Activated CD8-positive, alpha-beta memory T cell treated with anti-CD3 and anti-CD28 coated beads, Interleukin-2, amount 50 U/mL, for 1 hour (primary cell): Measurements from ENCODE around the gene MYH9.

ENCODE experiments used
- DNase-seq: peaks from one replicate; pipeline ENCODE4 v3.0.0-alpha.2; 2020; ENCODE audit errors: extremely low read depth

The MYH9 gene

DNA sequence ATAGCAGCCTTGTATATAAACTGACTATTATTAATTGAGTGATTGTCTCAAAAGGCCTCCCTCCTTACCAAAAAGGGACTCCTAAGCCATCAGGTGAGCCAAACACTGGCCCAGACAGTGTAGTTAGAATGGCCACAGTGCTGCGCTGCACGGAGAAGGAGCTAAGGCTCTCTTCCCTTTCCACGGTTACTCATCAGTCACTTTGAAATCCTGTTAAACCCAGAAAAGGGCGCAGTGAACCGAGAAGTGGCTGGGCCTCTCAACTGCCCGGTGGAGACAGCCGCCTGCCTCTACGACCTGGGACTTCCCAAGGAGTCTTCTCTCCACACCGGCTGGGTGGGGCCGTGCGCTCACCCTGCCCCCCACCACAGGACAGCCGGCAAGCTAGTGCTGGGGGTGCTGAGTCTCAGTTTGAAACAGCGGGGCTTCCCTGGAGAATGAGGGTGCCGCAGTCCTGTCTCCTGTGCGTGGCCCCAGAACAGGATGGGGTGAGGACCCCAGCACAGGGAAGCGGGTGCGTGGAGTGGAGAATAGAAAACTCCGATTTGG is 1.3 kb downstream of the MYH9 start:
- no peak for DNase-seq

- DNase-seq = peak; percentile 68
These were observed 2.0 kb downstream of the MYH9 start for GRCh38 chr22:36385491-36386350.

GRCh38 chr22:36384766-36385481 is 2.8 kb downstream of the MYH9 start:
- DNase-seq = no peak

- no peak for DNase-seq
These were observed 4.6 kb downstream of the MYH9 start for GRCh38 chr22:36383110-36383581.

DNA sequence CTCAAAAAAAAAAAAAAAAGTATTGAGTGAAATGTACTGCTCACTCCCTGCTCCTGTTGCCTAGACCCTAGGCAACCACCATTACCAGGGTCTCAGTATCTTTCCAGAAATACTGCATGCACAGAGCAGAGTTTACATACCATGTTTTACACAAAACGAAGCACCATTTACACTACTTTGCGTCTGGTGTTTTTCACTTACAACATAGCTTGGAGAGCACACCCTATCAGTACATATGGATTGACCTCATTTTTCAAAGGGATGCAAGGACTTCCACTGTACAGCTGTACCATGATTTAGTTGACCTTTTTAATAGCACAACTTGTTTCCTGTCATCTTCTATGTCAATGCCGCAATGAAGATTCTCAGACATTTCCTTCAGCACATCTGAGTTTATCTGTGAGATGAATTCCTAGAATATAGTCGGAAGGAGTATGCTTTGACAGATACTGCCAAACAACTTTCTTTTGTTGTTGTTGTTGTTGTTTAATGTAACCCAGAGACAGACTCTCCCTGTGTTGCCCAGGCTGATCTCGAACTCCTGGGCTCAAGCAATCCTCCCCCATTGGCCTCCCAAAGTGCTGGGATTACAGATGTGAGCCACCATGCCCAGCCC is 6.1 kb downstream of the MYH9 start:
- DNase-seq = no peak

DNA sequence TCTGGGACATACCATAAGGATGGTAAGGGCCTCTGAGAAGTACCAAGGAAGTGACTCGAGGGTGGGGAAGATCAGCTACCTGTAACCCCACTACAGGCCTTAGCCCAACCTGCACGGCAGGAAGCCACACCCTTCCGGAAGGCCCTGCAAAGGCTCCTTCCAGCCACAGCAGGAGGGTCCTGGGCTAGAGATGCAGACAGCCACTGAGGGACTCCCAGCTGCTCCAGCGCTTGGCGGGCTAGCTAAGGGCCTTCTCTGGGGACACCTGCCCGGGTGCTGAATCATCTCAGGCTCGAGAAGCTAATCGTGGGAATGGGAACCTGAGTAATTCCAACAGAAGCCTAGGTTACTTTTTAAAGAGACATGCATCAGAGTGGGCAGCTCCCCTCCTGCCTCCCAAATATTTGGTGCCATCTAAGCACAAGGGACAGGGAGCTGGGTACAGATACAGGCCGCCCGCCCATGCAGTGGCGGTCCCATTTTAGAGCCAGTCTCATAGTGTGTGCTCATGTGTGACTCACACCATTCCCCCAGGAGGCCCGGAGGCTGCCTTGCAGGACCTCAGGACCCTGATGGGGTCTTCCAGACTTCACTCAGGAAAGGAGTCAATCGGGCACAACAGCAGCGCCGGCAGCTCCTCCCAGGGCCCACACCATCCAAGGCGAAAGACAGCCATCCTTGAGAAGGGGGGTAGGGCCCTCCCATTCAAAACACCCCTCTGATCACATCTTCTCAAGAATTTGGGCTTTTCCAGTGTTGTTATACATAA is 8.0 kb downstream of the MYH9 start:
- no peak for DNase-seq

GRCh38 chr22:36378869-36379217 is 8.9 kb downstream of the MYH9 start:
- no peak for DNase-seq

DNA sequence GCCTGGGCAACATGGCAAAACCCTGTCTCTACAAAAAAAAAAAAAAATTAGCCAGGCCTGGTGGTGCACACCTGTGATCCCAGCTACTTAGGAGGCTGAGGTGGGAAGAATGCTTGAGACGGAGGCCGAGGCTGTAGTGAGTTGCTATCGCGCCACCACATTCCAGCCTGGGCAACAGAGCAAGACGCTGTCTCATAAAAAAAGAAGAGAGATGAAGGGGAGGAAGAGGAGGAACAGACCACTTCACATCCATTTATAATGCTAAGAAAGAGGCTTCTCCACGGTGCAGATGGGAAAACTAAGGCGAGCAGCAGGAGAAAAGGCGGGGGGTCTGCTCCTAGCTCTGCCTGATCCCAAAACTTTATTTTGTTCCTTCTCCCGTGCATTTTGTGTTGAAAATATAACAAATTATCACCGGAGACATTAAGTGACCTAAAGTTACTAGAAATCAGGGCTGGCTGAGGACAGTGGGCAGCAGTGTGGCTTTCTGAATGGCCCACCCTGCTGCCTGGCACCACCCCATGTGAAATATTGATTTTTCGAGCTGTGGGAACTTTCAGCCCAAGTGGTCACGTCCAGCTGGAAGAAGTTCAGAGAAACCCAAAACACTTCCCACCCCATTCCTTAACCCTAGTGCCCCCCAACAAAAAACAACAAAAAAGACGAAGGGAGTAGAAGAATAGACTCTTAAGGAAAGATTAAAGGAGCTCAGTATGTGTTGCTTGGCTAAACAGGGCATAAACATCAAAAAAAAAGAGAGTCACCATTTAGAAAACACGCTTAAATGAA is 9.5 kb downstream of the MYH9 start:
- DNase-seq = no peak

DNA sequence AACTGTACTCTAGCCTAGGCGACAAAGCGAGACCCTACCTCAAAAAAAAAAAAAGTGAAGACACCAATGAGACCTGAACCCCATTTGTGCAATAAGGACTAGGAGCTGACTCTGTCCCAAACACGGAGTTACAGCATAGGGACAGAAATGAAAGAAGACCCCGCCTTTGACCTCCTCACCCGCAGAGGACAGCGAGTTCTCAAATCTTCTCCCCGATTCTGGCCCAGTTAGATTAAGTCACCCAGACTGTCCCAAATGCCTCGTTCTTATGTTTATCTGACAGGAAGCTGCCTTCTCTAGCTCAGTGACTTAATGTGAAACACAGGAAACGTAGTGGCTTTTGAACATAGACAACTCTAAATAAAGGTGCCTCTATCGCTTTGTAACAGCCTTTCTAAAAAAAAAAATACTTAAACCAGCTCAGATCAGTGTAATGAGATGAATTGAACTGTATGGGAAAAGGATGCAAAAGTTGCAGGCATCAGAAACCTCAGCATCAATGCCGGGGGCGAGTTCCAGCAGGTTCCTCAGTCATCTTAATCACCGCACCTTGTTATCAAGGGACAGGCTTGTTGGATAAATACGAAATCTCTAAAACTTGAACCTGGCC is 10.6 kb downstream of the MYH9 start:
- no peak for DNase-seq

DNA sequence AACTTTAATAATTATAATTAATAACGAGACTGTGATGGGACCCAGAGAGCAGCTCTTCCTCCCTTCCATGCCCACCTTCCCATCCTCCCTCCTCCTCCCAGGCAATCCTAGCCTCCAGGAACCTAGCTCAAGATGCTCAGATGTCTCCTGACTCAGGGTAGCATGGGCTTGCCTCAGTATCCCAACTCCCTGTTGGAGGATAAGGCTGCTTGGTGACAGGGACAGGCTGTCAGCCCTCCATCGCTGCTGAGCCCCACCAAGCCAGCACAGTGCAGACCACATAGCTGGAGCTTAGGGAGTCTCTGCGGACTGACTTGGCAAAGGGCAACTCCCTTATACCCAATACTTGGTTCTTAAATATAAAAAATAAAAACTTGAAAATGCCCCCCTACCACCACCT is 11.5 kb downstream of the MYH9 start:
- DNase-seq = no peak

DNA sequence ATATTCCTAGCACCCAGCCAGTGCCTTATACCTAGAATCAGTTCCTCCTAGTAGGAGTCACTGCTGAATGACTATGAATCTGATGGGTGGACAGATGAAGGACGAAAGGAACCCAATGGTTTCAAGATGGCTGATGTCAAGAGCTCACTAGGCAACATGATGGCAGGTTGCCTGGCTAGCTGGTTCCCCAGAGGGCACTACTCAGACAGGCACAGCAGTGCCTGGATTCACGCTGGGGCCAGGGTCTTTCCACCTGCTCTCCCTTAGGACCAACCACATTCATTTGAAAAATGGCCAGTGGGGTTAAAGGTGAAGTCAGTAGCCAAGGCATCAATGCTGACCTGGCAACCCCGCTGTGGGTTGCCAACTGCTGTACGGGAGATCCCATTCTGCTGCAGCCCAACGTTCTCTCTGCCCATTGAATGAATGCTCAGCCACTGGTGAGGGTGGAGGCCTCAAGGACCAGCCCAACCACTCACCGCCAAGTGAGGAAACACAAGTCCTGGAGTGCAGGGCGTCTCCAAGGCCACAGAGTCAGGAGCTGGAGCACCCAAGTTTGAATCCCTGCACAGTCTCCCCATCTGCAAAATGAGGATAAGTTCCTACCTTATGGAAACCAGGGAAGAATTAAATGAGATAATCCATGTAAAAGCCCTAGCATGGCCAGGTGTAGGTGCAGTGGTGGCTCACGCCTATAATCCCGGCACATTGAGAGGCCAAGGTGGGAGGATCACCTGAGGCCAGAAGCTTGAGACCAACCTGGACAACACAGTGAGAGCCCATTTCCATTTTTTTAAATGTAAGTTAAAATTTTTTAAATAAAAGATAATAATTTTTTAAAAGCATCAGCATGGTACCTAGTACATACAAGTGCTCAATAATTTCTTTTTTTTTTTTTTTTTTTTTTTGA is 12.4 kb downstream of the MYH9 start:
- DNase-seq = no peak

DNA sequence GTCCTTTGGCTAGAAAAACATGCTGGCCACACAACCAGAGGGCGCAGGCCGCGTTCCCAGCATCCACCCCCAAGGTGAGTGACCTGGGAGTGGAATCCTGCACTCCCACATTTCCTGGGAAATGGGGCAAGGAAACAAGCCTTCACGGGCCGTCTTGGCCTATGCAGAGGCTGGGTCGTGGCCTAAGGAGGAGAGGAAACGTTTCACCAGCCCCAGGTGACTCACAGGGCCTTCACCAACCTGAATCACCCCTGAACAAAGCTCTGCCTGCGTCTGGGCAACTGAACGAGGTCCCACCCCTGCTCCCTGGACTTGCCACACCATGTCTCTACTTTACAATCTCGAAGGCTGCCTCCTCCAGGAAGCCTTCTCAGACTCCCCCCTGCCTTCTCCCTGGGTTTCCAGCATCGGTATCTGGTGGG is 13.2 kb downstream of the MYH9 start:
- DNase-seq = no peak

DNA sequence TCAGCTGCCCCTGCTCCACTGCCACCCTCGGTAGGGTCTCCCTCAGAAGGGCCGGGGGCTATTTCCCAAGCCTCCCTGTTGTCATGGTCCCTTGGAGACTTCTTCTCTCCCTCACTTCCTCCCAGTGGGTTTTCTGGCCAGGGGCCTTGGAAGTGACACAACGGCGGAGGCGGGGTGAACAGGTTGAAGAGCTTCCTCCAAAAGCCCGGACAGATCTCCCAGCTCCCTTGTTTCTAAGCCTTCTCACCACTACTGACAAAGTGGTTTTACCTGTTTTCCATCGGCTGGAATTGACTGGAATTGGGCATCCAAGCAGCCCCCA is 14.5 kb downstream of the MYH9 start:
- DNase-seq = no peak

- DNase-seq = no peak
These were observed 15.8 kb downstream of the MYH9 start for GRCh38 chr22:36371920-36372319.

DNA sequence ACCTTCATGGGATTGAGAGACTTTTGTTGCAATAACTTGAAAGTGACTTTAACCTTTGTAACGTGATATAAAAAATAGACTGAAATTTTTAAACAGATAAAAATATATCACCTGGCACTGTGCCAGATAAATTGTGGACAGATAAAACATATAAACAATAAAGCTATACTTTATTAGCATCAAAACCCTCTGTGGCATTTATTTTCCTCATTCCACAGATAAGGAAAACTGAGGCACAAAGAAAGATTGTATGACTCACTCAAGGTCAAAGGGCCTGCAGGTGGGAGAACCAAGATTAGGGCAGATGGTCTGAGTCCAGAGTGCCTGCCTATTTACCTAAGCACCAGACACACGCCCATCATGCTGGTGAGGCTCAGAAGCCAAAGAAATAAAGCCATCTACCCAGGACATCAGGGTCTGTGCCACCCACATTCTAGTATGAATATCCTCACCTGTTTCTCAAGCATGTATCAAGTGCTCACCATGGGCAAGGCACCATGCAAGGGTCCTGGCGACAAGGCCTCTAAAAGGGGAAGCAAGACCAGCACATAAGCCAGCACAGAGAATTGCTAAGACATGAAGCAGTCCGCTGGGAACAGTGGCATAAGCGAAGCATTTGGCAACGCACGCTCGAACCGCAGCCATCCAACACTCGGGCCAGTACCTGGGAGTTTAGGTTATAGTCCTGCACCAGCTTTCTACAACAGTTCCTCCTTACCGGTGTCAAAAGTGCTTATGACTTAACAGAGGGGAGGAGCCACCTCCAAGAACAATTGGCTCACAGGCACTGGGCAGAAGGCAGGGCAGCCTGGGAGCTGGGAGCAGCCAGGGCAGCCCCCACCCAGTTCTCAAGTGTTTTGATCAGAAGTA is 17.6 kb downstream of the MYH9 start:
- DNase-seq = no peak

DNA sequence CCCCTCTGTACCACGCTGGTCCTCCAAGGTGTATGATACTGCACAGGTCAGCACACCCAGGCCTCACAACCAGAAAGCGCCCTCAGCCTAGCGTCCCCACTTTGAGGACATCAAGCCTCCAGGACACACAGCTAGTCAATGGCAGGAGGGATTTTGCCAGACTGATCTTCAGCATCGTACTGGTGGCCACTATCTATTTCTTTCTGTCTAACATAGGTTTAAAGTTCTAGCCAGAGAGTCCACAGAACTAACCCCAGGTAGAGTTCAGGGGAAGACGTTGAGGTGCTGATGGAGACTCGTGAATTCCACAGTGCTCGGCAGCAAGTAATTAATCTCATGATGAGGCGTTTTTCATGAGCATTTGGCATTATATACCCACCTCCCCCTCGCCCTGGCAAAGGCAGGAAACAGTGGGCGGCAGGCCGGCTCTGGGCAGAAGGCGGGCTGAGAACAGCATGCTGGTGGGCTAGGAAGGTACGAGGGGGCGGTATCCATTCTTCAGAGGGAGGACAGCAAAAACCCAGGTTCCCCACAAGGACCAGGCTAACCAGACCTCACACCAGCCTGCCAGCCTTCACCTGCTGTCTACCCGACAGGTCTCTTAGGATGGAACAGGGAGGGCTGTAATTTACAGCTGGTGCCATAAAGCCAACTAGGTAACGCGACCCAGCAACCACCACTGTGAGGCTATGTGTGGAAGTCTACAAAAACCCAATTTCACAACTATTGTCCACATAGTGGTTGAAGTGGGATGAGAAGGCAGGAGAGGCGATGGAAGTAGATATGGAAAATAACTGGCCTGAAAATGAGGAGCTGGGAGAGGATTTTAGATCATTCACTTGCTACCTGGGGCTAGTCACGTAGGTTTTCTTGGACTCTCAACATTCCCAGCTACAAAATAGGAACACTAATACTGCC is 18.5 kb downstream of the MYH9 start:
- DNase-seq = no peak

DNA sequence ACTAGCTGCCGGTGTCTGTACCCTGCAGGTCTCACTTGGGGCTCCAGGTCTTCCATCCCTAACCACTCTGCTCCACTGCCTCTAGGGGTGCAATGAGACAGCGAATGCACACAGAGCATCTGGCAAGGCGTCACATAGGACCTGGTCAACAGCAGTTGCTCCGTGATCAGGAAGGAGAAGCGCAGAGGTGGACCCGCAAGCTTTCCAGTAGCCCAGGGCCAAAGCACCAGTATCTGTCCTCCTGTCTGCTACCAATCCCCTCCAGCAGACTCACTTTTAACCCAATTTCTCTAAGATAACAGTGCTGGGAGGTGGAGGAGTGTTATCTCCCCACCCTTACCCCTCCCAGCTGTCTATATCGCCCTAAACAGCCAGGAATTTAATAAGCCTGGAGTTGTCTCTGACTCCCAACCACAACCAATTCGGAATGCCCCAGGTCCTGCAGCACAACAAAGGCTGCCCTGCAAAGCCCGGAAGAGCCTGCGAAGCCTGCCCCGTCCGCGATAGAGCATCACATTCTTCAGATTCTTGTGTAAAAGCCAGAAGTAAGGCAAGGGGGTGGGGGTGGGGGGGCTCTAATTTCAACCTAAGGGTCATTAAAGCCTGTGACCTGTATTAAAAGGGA is 19.3 kb downstream of the MYH9 start:
- no peak for DNase-seq
